HepG2 (cell line): ENCODE data around the gene GSTM1. TPM values are rescaled to one million over a fixed set of nuclear protein-coding genes. Genes with fewer than 3 reads are reported as not detected.

Source experiments
- ADNP ChIP-seq: sonication (generic); formaldehyde crosslinking; IDR thresholded peaks from 2 replicates; pipeline ENCODE4 v1.4.0; 2020; ENCODE audit warnings: missing genetic modification reagents
- CHD2 ChIP-seq: IDR thresholded peaks from 2 replicates; pipeline ENCODE4 v1.6.1; 2011; ENCODE audit warnings: low read depth, low read length, improper control_type of control experiment
- EP300 ChIP-seq, 3 experiments: sonication (generic) in 1 of 3; formaldehyde crosslinking in 1 of 3; IDR thresholded peaks; 2 replicates each; pipeline versions ENCODE4 v1.5.1 to v1.6.1; 2011 to 2020; ENCODE audit warnings: low read depth in 2 of 3, low read length in 2 of 3, borderline replicate concordance in 1 of 3, improper control_type of control experiment in 1 of 3, mild to moderate bottlenecking in 1 of 3, missing genetic modification reagents in 1 of 3, moderate library complexity in 1 of 3
- HES4 ChIP-seq: sonication (generic); formaldehyde crosslinking; IDR thresholded peaks from 2 replicates; pipeline ENCODE4 v1.9.0; 2021; ENCODE audit warnings: mild to moderate bottlenecking, missing genetic modification reagents, borderline replicate concordance
- MTA3 ChIP-seq: sonication (generic); formaldehyde crosslinking; IDR thresholded peaks from 2 replicates; pipeline ENCODE4 v1.4.0; 2020; ENCODE audit warnings: missing genetic modification reagents
- RXRB ChIP-seq: IDR thresholded peaks from 2 replicates; pipeline ENCODE4 v1.6.1; 2016; ENCODE audit warnings: borderline replicate concordance, missing genetic modification reagents, missing compliant biosample characterization
- YY1 ChIP-seq: IDR thresholded peaks from 2 replicates; pipeline ENCODE4 v1.6.1; 2011; ENCODE audit warnings: low read length, low read depth, moderate library complexity, mild to moderate bottlenecking; ENCODE audit not compliant: insufficient read depth, insufficient replicate concordance
- ZFP90 ChIP-seq: sonication (generic); formaldehyde crosslinking; IDR thresholded peaks from 2 replicates; pipeline ENCODE4 v1.8.0; 2022; ENCODE audit warnings: missing genetic modification reagents, mild to moderate bottlenecking, inconsistent platforms, borderline replicate concordance
- ZNF207 ChIP-seq: fragments of 450-650 bp; IDR thresholded peaks from 2 replicates; pipeline ENCODE4 v1.6.1; 2016; ENCODE audit warnings: antibody characterized with exemption, borderline replicate concordance
- ZNF562 ChIP-seq: sonication (generic); formaldehyde crosslinking; IDR thresholded peaks from 2 replicates; pipeline ENCODE4 v1.8.0; 2022; ENCODE audit warnings: missing genetic modification reagents, borderline replicate concordance
- ZNF572 ChIP-seq: sonication (generic); formaldehyde crosslinking; IDR thresholded peaks from 2 replicates; pipeline ENCODE4 v1.5.1; 2020; ENCODE audit warnings: mild to moderate bottlenecking, missing genetic modification reagents
- ZNF607 ChIP-seq: sonication (generic); formaldehyde crosslinking; IDR thresholded peaks from 2 replicates; pipeline ENCODE4 v1.5.1; 2020; ENCODE audit warnings: missing genetic modification reagents, mild to moderate bottlenecking, borderline replicate concordance
- ZNF746 ChIP-seq: sonication (generic); formaldehyde crosslinking; IDR thresholded peaks from 2 replicates; pipeline ENCODE4 v1.8.0; 2022; ENCODE audit warnings: mild to moderate bottlenecking, missing genetic modification reagents
- polyA plus RNA-seq, 8 experiments: library from polyadenylated mRNA; depleted of rRNA in 3 of 8; stranded (reverse) in 7 of 8; unstranded in 1 of 8; fragments of >200 nt; fragmentation: Illumina TruSeq in 4 of 8; extraction: Trizol in 4 of 8; gene quantifications; 2 replicates each; pipeline versions ENCODE4 v1.2.1 to v1.2.3, GENCODE V29; 2011 to 2016; ENCODE audit warnings: low read depth in 4 of 8, missing spikeins in 1 of 8, mixed read lengths in 1 of 8; ENCODE audit not compliant: insufficient read depth in 1 of 8
- total RNA-seq, 5 experiments: library from RNA; depleted of rRNA; stranded (reverse); fragments of >200 nt; fragmentation: Illumina TruSeq; extraction: Trizol; gene quantifications; 2 replicates each; pipeline ENCODE4 v1.2.3, GENCODE V29; 2016; ENCODE audit warnings: low read depth in 1 of 5
- TF ChIP-seq, protein P1 (sequence below): conservative IDR thresholded peaks from 2 replicates; pipeline ENCODE4 v1.6.1; 2018; ENCODE audit warnings: missing genetic modification reagents
- TF ChIP-seq, protein P2 (sequence below): IDR thresholded peaks from 2 replicates; pipeline ENCODE4 v1.6.1; 2016; ENCODE audit warnings: low read depth, missing genetic modification reagents, missing compliant biosample characterization
- TF ChIP-seq, protein P3 (sequence below): sonication (generic); formaldehyde crosslinking; IDR thresholded peaks from 2 replicates; pipeline ENCODE4 v1.8.0; 2022; ENCODE audit warnings: mild to moderate bottlenecking, missing genetic modification reagents; ENCODE audit not compliant: insufficient replicate concordance
- TF ChIP-seq, protein P4 (sequence below): sonication (generic); formaldehyde crosslinking; IDR thresholded peaks from 2 replicates; pipeline ENCODE4 v1.9.0; 2022; ENCODE audit warnings: missing genetic modification reagents, mild to moderate bottlenecking, borderline replicate concordance

The GSTM1 gene
- total and polyA plus RNA-seq, 2 of the 13 experiments (the other 11 are each of a cell fraction or from before 2014, with no cell fraction given): 0.42 TPM; not detected in 1

DNA sequence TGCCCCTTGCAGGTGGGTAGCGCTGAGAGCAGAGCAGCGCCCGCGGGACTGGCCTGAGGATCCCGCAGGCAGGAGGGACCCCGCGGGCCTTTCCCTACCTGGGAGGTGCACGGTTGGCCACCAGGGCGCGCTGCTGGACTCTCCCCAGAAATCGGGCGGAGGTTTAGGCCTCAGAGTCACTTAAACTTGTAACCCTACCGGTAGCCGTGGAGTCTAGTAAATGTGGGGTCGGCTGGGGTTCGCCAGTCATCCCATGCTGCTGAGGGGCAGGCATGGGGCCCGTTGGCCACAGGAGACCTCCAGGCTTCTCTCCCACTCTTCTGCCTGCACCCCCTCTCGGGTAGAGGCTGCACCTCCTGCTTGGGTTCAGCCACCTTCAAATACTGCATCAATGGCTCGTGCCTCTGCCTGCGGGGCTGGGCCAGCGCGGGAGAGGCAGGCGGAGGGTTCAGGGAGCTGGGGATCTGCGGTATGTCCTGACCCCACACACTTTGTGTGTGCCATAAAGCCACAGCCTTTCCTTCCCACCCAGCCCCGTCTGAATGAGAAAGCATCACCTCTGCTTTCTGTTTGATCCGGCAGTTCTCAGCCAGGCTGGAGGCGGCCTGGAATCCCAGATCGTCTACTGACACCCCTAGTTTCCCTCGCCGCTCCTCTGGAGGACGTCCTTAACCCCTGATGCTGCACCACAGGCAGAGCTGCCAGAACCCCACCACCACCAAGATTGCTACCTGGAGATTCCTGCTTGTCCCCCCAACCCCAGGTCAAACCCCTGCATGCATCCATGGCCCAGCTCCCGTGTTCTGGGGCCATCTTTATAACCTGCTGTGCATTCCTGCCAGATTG lies 44.0 kb upstream of the GSTM1 start (continued):
- TF ChIP-seq, protein P1, sequence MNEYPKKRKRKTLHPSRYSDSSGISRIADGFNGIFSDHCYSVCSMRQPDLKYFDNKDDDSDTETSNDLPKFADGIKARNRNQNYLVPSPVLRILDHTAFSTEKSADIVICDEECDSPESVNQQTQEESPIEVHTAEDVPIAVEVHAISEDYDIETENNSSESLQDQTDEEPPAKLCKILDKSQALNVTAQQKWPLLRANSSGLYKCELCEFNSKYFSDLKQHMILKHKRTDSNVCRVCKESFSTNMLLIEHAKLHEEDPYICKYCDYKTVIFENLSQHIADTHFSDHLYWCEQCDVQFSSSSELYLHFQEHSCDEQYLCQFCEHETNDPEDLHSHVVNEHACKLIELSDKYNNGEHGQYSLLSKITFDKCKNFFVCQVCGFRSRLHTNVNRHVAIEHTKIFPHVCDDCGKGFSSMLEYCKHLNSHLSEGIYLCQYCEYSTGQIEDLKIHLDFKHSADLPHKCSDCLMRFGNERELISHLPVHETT (CRISPR knock-in tag): no peak
- TF ChIP-seq CHD2 (0 out of 2 replicates have a peak, but pooled peaks have one; percentile 8), HES4 (CRISPR knock-in tag) (peak; percentile 81; the same call in 1 of the 2 replicates), ZNF746 (CRISPR knock-in tag) (no peak), ZFP90 (CRISPR knock-in tag) (peak; percentile 66; the same call in 1 of the 2 replicates), RXRB (CRISPR knock-in tag) (0 out of 2 replicates have a peak, but pooled peaks have one; percentile 13), ZNF572 (CRISPR knock-in tag) (no peak), MTA3 (CRISPR knock-in tag) (no peak), ZNF562 (CRISPR knock-in tag) (no peak), EP300 (IDR thresholded peaks at IDR 0.05; ENCODE audit: low read depth in 2 of 2, low read length in 2 of 2) (0 out of 4 replicates have a peak, but pooled peaks of 1 of the 2 experiments have one; percentile 5), EP300 (CRISPR knock-in tag; IDR thresholded peaks at IDR 0.05; ENCODE audit: borderline replicate concordance) (no peak), ZNF607 (peak; percentile 75; the same call in 1 of the 2 replicates), ADNP (CRISPR knock-in tag) (0 out of 2 replicates have a peak, but pooled peaks have one; percentile 37), YY1 (peak; percentile 39), ZNF207 (no peak)
- TF ChIP-seq, protein P2, sequence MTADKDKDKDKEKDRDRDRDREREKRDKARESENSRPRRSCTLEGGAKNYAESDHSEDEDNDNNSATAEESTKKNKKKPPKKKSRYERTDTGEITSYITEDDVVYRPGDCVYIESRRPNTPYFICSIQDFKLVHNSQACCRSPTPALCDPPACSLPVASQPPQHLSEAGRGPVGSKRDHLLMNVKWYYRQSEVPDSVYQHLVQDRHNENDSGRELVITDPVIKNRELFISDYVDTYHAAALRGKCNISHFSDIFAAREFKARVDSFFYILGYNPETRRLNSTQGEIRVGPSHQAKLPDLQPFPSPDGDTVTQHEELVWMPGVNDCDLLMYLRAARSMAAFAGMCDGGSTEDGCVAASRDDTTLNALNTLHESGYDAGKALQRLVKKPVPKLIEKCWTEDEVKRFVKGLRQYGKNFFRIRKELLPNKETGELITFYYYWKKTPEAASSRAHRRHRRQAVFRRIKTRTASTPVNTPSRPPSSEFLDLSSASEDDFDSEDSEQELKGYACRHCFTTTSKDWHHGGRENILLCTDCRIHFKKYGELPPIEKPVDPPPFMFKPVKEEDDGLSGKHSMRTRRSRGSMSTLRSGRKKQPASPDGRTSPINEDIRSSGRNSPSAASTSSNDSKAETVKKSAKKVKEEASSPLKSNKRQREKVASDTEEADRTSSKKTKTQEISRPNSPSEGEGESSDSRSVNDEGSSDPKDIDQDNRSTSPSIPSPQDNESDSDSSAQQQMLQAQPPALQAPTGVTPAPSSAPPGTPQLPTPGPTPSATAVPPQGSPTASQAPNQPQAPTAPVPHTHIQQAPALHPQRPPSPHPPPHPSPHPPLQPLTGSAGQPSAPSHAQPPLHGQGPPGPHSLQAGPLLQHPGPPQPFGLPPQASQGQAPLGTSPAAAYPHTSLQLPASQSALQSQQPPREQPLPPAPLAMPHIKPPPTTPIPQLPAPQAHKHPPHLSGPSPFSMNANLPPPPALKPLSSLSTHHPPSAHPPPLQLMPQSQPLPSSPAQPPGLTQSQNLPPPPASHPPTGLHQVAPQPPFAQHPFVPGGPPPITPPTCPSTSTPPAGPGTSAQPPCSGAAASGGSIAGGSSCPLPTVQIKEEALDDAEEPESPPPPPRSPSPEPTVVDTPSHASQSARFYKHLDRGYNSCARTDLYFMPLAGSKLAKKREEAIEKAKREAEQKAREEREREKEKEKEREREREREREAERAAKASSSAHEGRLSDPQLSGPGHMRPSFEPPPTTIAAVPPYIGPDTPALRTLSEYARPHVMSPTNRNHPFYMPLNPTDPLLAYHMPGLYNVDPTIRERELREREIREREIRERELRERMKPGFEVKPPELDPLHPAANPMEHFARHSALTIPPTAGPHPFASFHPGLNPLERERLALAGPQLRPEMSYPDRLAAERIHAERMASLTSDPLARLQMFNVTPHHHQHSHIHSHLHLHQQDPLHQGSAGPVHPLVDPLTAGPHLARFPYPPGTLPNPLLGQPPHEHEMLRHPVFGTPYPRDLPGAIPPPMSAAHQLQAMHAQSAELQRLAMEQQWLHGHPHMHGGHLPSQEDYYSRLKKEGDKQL (CRISPR knock-in tag): no peak
- TF ChIP-seq, protein P3, sequence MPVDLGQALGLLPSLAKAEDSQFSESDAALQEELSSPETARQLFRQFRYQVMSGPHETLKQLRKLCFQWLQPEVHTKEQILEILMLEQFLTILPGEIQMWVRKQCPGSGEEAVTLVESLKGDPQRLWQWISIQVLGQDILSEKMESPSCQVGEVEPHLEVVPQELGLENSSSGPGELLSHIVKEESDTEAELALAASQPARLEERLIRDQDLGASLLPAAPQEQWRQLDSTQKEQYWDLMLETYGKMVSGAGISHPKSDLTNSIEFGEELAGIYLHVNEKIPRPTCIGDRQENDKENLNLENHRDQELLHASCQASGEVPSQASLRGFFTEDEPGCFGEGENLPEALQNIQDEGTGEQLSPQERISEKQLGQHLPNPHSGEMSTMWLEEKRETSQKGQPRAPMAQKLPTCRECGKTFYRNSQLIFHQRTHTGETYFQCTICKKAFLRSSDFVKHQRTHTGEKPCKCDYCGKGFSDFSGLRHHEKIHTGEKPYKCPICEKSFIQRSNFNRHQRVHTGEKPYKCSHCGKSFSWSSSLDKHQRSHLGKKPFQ: peak; percentile 33
- TF ChIP-seq, protein P4, sequence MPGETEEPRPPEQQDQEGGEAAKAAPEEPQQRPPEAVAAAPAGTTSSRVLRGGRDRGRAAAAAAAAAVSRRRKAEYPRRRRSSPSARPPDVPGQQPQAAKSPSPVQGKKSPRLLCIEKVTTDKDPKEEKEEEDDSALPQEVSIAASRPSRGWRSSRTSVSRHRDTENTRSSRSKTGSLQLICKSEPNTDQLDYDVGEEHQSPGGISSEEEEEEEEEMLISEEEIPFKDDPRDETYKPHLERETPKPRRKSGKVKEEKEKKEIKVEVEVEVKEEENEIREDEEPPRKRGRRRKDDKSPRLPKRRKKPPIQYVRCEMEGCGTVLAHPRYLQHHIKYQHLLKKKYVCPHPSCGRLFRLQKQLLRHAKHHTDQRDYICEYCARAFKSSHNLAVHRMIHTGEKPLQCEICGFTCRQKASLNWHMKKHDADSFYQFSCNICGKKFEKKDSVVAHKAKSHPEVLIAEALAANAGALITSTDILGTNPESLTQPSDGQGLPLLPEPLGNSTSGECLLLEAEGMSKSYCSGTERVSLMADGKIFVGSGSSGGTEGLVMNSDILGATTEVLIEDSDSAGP (CRISPR knock-in tag): peak; percentile 35; the same call in 1 of the 2 replicates
